Sigmoid colon (tissue), 7 donors: Measurements from ENCODE around the gene MBNL1. TPM values are rescaled to one million over a fixed set of nuclear protein-coding genes. Genes with fewer than 3 reads are reported as not detected.
A peak's percentile ranks its signal among the peaks of the same experiment; 100 is the strongest.

Experiments used
- DNase-seq: peaks from one replicate; pipeline ENCODE4 v3.0.0-alpha.2; 2019
- H3K27ac ChIP-seq, 4 donors: fragments of 200-600 bp; sonication (generic); one replicate each; pipeline ENCODE4 v1.5.1; 2016 to 2019; ENCODE audit warnings: mild to moderate bottlenecking in 1 of 4
- H3K27me3 ChIP-seq, 3 donors: fragments of 200-600 bp; sonication (generic); one replicate each; pipeline ENCODE4 v1.5.1; 2019; ENCODE audit warnings: mild to moderate bottlenecking in 1 of 3
- H3K36me3 ChIP-seq, 4 donors: fragments of 200-600 bp; sonication (generic); one replicate each; pipeline ENCODE4 v1.5.1; 2016 to 2019
- H3K4me1 ChIP-seq, 4 donors: fragments of 200-600 bp; sonication (generic); one replicate each; pipeline ENCODE4 v1.5.1; 2017 to 2019
- H3K4me3 ChIP-seq, 4 donors: fragments of 200-600 bp; sonication (generic); one replicate each; pipeline ENCODE4 v1.5.1; 2017 to 2019; ENCODE audit warnings: mild to moderate bottlenecking in 2 of 4, moderate library complexity in 1 of 4
- H3K9me3 ChIP-seq, 4 donors: fragments of 200-600 bp in 3 of 4; sonication (generic) in 3 of 4; one replicate each; pipeline versions ENCODE4 v1.5.1 to v1.6.1; 2013 to 2019
- CTCF ChIP-seq, 4 experiments: fragments of 450-650 bp in 3 of 4; fragments of 200-600 bp in 1 of 4; IDR thresholded peaks; one replicate each; pipeline ENCODE4 v1.5.1; 2016 to 2019; ENCODE audit warnings: antibody characterized with exemption in 4 of 4, mild to moderate bottlenecking in 3 of 4, moderate library complexity in 2 of 4
- EP300 ChIP-seq, 4 donors: sonication (generic); formaldehyde crosslinking; IDR thresholded peaks; one replicate each; pipeline ENCODE4 v1.6.1; 2017; ENCODE audit warnings: antibody characterized with exemption in 4 of 4
- POLR2A ChIP-seq, 2 donors: fragments of 450-650 bp; IDR thresholded peaks; one replicate each; pipeline ENCODE4 v1.6.1; 2016; ENCODE audit warnings: antibody characterized with exemption in 2 of 2, mild to moderate bottlenecking in 2 of 2, moderate library complexity in 2 of 2
- POLR2AphosphoS5 ChIP-seq, 4 donors: sonication (generic); formaldehyde crosslinking; IDR thresholded peaks; one replicate each; pipeline ENCODE4 v1.6.1; 2017; ENCODE audit warnings: antibody characterized with exemption in 4 of 4
- WGBS, 2 donors: extraction: QIAGEN DNeasy Blood & Tissue Kit; methylation state at CpG; one replicate each; pipeline ENCODE4 v1.1.7; 2013; 5-methylcytosine and 5-hydroxymethylcytosine counted together
- intact Hi-C: fragments of 100-400 bp; cut with DNase I; formaldehyde crosslinking; loops from one replicate; pipeline ENCODE4 v1.15.1; 2023
- polyA plus RNA-seq, 3 donors: library from polyadenylated mRNA; stranded (reverse); fragments of 200-250 nt; gene quantifications; one replicate each; pipeline ENCODE4 v1.2.3, GENCODE V29; 2013
- total RNA-seq, 4 donors: library from RNA; depleted of rRNA; stranded (reverse); fragments of >200 nt; gene quantifications; one replicate each; pipeline ENCODE4 v1.1.0, GENCODE V29; 2016
- donor health status: healthy with polysubstance abuse.
- donor health status: Bipolar disorder and iron deficiency.
- donor health status: healthy.

Gene MBNL1
- total and polyA plus RNA-seq, 7 donors = 60.5 to 898 (median 602) TPM

GRCh38 chr3:152295344-152295743 lies 26.6 kb downstream of the MBNL1 start:
- Histone ChIP-seq H3K27me3 (no peaks in the 10 kb centered on the region), H3K4me3 (no peak overlapping the region), H3K9me3 (no peaks in the 10 kb centered on the region), H3K27ac (peak overlapping the region in 3 of 4 donors; percentile 27 to 90 (median 84)), H3K36me3 (peaks cover 0 to 7% (median 0%) of the 10 kb centered on the region in 4 donors), H3K4me1 (peaks cover 0 to 97% (median 78%) of the 10 kb centered on the region in 4 donors)
- 83 to 87% methylated on average over 1 of the region's 1 CpG for WGBS, 2 donors
- TF ChIP-seq CTCF (IDR thresholded peaks at IDR 0.05) (no peak), EP300 (IDR thresholded peaks at IDR 0.05) (no peak), POLR2A (IDR thresholded peaks at IDR 0.05) (no peak), POLR2AphosphoS5 (IDR thresholded peaks at IDR 0.05) (no peak)
- intact Hi-C loops = no loop called here
- no peak for DNase-seq

DNA sequence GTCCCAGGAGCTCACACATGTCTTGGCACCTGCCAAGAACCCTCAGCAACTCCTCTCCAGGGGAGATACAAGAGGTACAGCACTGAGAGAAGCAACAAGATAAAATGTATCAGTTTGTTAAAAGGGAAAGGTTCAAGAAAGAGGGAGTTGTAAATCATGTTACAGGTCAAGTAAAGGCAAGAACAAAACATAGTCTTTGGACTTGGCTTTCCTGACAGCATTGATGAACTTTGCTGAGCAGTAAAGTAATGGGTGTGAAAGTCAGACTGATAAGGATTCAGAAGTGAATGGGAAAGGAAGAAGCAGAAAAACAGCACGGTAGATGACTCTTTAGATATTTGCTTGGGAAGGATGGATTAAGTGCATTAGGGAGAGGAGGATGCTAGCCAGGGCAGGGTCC lies 27.1 kb downstream of the MBNL1 start:
- Histone ChIP-seq H3K27me3 (no peaks in the 10 kb centered on the region), H3K9me3 (no peaks in the 10 kb centered on the region), H3K4me3 (no peak overlapping the region), H3K27ac (peak overlapping the region in 3 of 4 donors; percentile 27 to 90 (median 84)), H3K4me1 (peaks cover 0 to 97% (median 77%) of the 10 kb centered on the region in 4 donors), H3K36me3 (peaks cover 0 to 7% (median 0%) of the 10 kb centered on the region in 4 donors)
- no peak for DNase-seq
- no peak for TF ChIP-seq EP300 (IDR thresholded peaks at IDR 0.05)
- TF ChIP-seq POLR2A (IDR thresholded peaks at IDR 0.05) = no peak
- TF ChIP-seq POLR2AphosphoS5 (IDR thresholded peaks at IDR 0.05) = no peak
- TF ChIP-seq CTCF (IDR thresholded peaks at IDR 0.05) = no peak
- intact Hi-C loops = no loop called here
- WGBS, 2 donors = 7 to 54% methylated on average over 1 of the region's 1 CpG

GRCh38 chr3:152296382-152296781 lies 27.7 kb downstream of the MBNL1 start:
- WGBS, 2 donors = 72 to 82% methylated on average over 3 of the region's 3 CpGs
- Histone ChIP-seq H3K36me3 (peaks cover 0 to 7% (median 0%) of the 10 kb centered on the region in 4 donors), H3K27me3 (no peaks in the 10 kb centered on the region), H3K27ac (peak overlapping the region; percentile 9 to 90 (median 60)), H3K4me3 (no peak overlapping the region), H3K4me1 (peaks cover 0 to 97% (median 75%) of the 10 kb centered on the region in 4 donors), H3K9me3 (no peaks in the 10 kb centered on the region)
- DNase-seq = no peak
- no peak for TF ChIP-seq CTCF (IDR thresholded peaks at IDR 0.05)
- TF ChIP-seq POLR2AphosphoS5 (IDR thresholded peaks at IDR 0.05) = no peak
- TF ChIP-seq POLR2A (IDR thresholded peaks at IDR 0.05) = no peak
- TF ChIP-seq EP300 (IDR thresholded peaks at IDR 0.05) = no peak
- intact Hi-C loops = no loop called here

DNA sequence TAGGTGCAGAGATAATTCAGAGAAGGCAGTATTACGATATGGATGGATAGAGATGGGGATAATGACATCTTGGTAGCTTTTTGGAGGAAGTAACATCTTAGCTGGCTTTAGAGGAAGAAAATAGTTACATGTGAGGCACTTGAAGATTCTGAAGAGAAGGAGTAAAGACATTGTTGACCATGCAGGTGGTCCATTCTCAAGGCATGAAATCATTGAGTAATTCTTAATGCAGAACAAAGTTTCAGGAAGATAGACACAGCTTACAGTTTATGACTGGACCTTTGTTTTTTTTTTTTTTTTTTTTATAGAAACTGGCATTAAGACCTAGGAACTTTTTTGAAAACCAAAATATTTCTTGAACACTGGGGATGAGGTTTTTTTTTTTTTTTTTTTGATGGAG lies 28.2 kb downstream of the MBNL1 start:
- TF ChIP-seq POLR2A (IDR thresholded peaks at IDR 0.05) (no peak), EP300 (IDR thresholded peaks at IDR 0.05) (no peak), POLR2AphosphoS5 (IDR thresholded peaks at IDR 0.05) (no peak), CTCF (IDR thresholded peaks at IDR 0.05) (no peak)
- no peaks in the 10 kb centered on the region for H3K27me3 ChIP-seq
- intact Hi-C loops = no loop called here
- no peaks in the 10 kb centered on the region for H3K9me3 ChIP-seq
- no peak for DNase-seq
- no peak overlapping the region for H3K4me3 ChIP-seq
- peak overlapping the region; percentile 37 to 90 (median 84) for H3K27ac ChIP-seq
- peaks cover 0 to 97% (median 73%) of the 10 kb centered on the region in 4 donors for H3K4me1 ChIP-seq
- WGBS, 2 donors = 65 to 71% methylated on average over 1 of the region's 1 CpG
- peaks cover 0 to 7% (median 0%) of the 10 kb centered on the region in 4 donors for H3K36me3 ChIP-seq
